SU-DHL-6 (cell line): Measurements from ENCODE around the gene IPCEF1.

ENCODE experiments used
- H2AFZ ChIP-seq: fragments of 200-600 bp; sonication (generic); 2 replicates; pipeline ENCODE4 v1.6.1; 2014; ENCODE audit warnings: low read depth, mild to moderate bottlenecking, moderate library complexity, mixed read lengths, antibody characterized with exemption, low read length; ENCODE audit not compliant: severe bottlenecking
- H3F3A ChIP-seq: fragments of 200-600 bp; shearing (Covaris generic); 2 replicates; pipeline ENCODE4 v1.6.0; 2016; ENCODE audit warnings: antibody characterized with exemption, mild to moderate bottlenecking; ENCODE audit not compliant: insufficient read depth
- H3K27ac ChIP-seq: fragments of 200-600 bp; sonication (generic); 2 replicates; pipeline ENCODE4 v1.5.1; 2016; ENCODE audit warnings: low read depth, mild to moderate bottlenecking, low read length, moderate library complexity, mixed read lengths
- H3K27me3 ChIP-seq: fragments of 200-600 bp; sonication (generic), shearing (Covaris generic); 2 replicates; pipeline ENCODE4 v1.6.0; 2014; ENCODE audit warnings: mild to moderate bottlenecking, low read length
- H3K36me3 ChIP-seq: fragments of 200-600 bp; sonication (generic); 2 replicates; pipeline ENCODE4 v1.6.1; 2014; ENCODE audit warnings: mild to moderate bottlenecking, low read length, mixed read lengths
- H3K4me2 ChIP-seq: fragments of 300-600, 200-600 bp; shearing (Covaris generic), sonication (generic); 2 replicates; pipeline ENCODE4 v1.6.0; 2014; ENCODE audit warnings: low read length, low read depth, mild to moderate bottlenecking; ENCODE audit not compliant: poor library complexity, severe bottlenecking
- H3K4me3 ChIP-seq: fragments of 200-600 bp; sonication (generic); 2 replicates; pipeline ENCODE4 v1.5.1; 2014; ENCODE audit warnings: antibody characterized with exemption, low read length, mild to moderate bottlenecking, mixed read lengths; ENCODE audit not compliant: insufficient read depth, poor library complexity, severe bottlenecking
- H3K79me2 ChIP-seq: fragments of 200-600 bp; sonication (generic); 2 replicates; pipeline ENCODE4 v1.6.1; 2014; ENCODE audit warnings: mild to moderate bottlenecking, low read length, moderate library complexity; ENCODE audit not compliant: insufficient read depth
- H3K9ac ChIP-seq: fragments of 200-600 bp; sonication (generic); 2 replicates; pipeline ENCODE4 v1.7.0; 2014; ENCODE audit warnings: mild to moderate bottlenecking, low read length
- H3K9me2 ChIP-seq: fragments of 200-600 bp; sonication (generic); replicated peaks from 2 replicates; pipeline ENCODE4 v1.6.1; 2014; ENCODE audit warnings: low read length; ENCODE audit not compliant: insufficient read depth
- H3K9me3 ChIP-seq: fragments of 200-600 bp; sonication (generic); 2 replicates; pipeline ENCODE4 v1.6.1; 2014; ENCODE audit warnings: low read length, mixed read lengths; ENCODE audit not compliant: insufficient read depth
- H4K20me1 ChIP-seq: fragments of 200-600 bp; sonication (generic); 2 replicates; pipeline ENCODE4 v1.6.1; 2014; ENCODE audit warnings: low read depth, mild to moderate bottlenecking, antibody characterized with exemption, low read length, moderate library complexity, mixed read lengths
- EZH2phosphoT487 ChIP-seq: fragments of 200-600 bp; sonication (generic), shearing (Covaris generic); conservative IDR thresholded peaks from 2 replicates; pipeline ENCODE4 v1.6.1; 2018; ENCODE audit warnings: mild to moderate bottlenecking, antibody characterized with exemption, low read length, moderate library complexity, mixed read lengths
- TF ChIP-seq, protein P1 (sequence below): fragments of 200-600 bp; sonication (generic); IDR thresholded peaks from one replicate; pipeline ENCODE4 v1.5.1; 2017; ENCODE audit warnings: antibody characterized with exemption, mild to moderate bottlenecking, low read length, moderate library complexity; ENCODE audit not compliant: insufficient read depth, poor library complexity, severe bottlenecking

The IPCEF1 gene

GRCh38 chr6:154397491-154398195 is 41.0 kb upstream of the IPCEF1 start:
- Histone ChIP-seq H3K9ac (no peak overlapping the region), H3K9me3 (no peaks in the 10 kb centered on the region), H3K4me2 (no peak overlapping the region), H3K27me3 (no peaks in the 10 kb centered on the region), H3K9me2 (no peaks in the 10 kb centered on the region), H3K79me2 (no peaks in the 10 kb centered on the region), H2AFZ (no peak overlapping the region), H3K27ac (no peak overlapping the region), H3K4me3 (no peak overlapping the region), H3K36me3 (no peaks in the 10 kb centered on the region), H3F3A (no peaks in the 10 kb centered on the region), H4K20me1 (no peaks in the 10 kb centered on the region)
- TF ChIP-seq, protein P1, sequence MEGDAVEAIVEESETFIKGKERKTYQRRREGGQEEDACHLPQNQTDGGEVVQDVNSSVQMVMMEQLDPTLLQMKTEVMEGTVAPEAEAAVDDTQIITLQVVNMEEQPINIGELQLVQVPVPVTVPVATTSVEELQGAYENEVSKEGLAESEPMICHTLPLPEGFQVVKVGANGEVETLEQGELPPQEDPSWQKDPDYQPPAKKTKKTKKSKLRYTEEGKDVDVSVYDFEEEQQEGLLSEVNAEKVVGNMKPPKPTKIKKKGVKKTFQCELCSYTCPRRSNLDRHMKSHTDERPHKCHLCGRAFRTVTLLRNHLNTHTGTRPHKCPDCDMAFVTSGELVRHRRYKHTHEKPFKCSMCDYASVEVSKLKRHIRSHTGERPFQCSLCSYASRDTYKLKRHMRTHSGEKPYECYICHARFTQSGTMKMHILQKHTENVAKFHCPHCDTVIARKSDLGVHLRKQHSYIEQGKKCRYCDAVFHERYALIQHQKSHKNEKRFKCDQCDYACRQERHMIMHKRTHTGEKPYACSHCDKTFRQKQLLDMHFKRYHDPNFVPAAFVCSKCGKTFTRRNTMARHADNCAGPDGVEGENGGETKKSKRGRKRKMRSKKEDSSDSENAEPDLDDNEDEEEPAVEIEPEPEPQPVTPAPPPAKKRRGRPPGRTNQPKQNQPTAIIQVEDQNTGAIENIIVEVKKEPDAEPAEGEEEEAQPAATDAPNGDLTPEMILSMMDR: no peak
- TF ChIP-seq EZH2phosphoT487: no peak

GRCh38 chr6:154395878-154396277 is 39.3 kb upstream of the IPCEF1 start:
- H3F3A ChIP-seq: no peaks in the 10 kb centered on the region
- H3K4me2 ChIP-seq: no peak overlapping the region
- H4K20me1 ChIP-seq: no peaks in the 10 kb centered on the region
- H3K27ac ChIP-seq: no peak overlapping the region
- no peaks in the 10 kb centered on the region for H3K36me3 ChIP-seq
- H3K79me2 ChIP-seq: no peaks in the 10 kb centered on the region
- no peak overlapping the region for H3K4me3 ChIP-seq
- H3K9me2 ChIP-seq: no peaks in the 10 kb centered on the region
- no peak for TF ChIP-seq EZH2phosphoT487
- TF ChIP-seq, protein P1: no peak
- no peaks in the 10 kb centered on the region for H3K27me3 ChIP-seq
- H2AFZ ChIP-seq: no peak overlapping the region
- H3K9ac ChIP-seq: no peak overlapping the region
- H3K9me3 ChIP-seq: no peaks in the 10 kb centered on the region

GRCh38 chr6:154395316-154395715 is 38.7 kb upstream of the IPCEF1 start:
- H3K79me2 ChIP-seq: no peaks in the 10 kb centered on the region
- no peaks in the 10 kb centered on the region for H3K27me3 ChIP-seq
- H3K9me2 ChIP-seq: no peaks in the 10 kb centered on the region
- no peak overlapping the region for H3K4me3 ChIP-seq
- no peak overlapping the region for H3K4me2 ChIP-seq
- no peak overlapping the region for H3K9ac ChIP-seq
- TF ChIP-seq, protein P1: no peak
- TF ChIP-seq EZH2phosphoT487: no peak
- no peaks in the 10 kb centered on the region for H3K9me3 ChIP-seq
- no peaks in the 10 kb centered on the region for H4K20me1 ChIP-seq
- H2AFZ ChIP-seq: no peak overlapping the region
- H3K27ac ChIP-seq: no peak overlapping the region
- no peaks in the 10 kb centered on the region for H3F3A ChIP-seq
- no peaks in the 10 kb centered on the region for H3K36me3 ChIP-seq
